Measurements from ENCODE around the gene CBX6.
"Not testable (repeated sequence)": the region's sequence is repeated elsewhere in the genome, so short reads cannot be mapped to it uniquely, and the experiment has no call there.

Gene CBX6

DNA sequence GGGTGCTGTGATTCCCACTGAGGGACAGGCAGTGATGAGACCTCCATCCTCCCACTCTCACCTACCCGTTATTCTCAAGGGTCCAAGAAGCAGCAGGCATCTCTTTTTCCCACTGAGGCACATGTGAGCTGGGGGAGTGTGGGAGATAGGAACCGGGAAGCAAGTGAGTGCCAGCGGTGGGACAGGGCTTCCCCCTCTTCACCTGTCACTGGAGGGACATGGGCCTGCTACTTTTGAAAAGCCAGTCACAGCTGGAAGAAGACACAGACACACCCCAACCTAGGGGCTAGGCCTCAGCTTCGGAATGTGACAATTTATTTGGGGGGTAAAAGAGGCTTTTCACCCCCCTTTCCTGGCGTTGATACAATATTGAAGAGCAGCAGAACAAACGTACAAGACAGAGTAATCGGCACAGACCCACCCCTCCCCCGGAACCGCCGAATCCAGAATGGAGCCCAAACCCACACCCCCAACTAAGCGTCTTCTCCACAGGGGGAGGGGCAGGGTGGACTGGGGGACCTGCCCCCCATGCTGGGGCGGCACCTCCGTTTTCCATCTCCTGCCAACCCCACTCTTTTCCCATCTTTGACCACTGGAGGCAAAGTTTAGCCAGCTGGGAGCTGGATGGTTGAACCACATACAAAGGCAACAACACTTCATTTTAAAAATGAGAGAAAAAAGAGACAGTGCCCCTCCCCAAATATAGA lies 10.7 kb downstream of the CBX6 start:
- no peak for DNase-seq

DNA sequence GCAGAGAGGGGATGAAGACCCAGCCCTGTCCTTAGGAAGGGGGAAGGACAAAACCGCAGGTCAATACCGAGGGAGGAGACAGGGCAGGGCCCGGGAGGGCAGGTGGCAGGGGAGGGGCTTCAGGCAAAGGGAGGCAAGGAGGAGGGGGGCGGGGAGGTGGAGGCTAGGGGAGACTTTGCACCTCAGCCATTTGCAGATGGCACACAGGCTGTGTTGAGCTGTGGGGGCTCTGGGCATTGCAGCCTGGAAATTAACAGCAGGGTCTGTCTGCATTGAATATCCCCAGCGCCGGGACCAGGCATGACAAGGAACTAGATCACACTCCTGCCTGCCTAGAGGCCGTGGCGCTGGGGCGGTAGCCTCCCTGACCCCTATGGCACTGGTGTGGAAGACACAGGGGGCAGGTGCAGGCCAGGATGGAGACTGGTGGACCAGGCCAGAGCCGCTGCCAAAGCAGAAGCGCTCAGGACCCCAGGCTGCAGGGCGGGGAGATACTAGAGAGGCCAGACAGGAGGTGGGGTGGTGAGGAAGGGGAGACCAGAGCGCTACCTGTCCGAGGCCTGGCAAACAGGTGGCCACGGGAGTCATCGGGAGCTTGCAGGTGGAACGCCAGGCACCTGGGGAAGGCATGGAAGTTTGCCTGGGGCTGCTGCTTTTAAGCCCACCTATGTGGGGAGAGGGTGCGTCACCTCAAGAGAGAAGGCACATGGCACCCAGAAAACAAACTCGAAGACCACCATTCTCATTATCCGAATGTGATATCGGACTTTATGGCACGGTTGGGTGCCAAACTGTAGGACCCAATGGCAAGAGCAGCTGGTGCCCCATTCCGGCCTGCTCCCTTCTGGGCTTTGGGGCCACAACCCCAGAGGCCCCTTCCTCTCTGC lies 11.5 kb downstream of the CBX6 start:
- DNase-seq: no peak

GRCh38 chr22:38859581-38860282 lies 12.3 kb downstream of the CBX6 start:
- DNase-seq: no peak

GRCh38 chr22:38858492-38858891 lies 13.5 kb downstream of the CBX6 start:
- DNase-seq: no peak

- not testable (repeated sequence) for DNase-seq
Observed at GRCh38 chr22:38854476-38854875, 17.5 kb downstream of the CBX6 start.

- DNase-seq: not testable (repeated sequence)
Observed at GRCh38 chr22:38853883-38854282, 18.1 kb downstream of the CBX6 start.

- DNase-seq: no peak
Observed at GRCh38 chr22:38853196-38853651, 18.8 kb downstream of the CBX6 start.

DNA sequence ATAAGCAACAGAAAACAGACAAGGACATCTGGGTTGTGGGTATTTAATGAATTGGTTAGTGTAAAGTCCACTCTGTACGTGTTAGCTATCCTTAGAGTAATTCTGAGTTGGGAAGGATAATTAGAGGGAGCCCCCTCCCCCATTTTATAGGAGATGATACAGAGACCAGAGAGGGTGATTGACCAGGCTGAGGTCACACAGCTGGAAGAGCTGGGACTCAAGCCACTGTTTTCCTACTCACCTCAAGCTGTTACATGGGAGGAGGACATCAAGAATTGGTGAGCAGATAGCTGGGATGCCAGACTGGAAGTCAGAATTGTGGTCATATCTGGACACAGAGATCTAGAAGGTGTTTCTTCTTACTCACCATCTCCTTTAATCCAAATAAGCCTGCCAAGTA lies 19.5 kb downstream of the CBX6 start:
- no peak for DNase-seq

DNA sequence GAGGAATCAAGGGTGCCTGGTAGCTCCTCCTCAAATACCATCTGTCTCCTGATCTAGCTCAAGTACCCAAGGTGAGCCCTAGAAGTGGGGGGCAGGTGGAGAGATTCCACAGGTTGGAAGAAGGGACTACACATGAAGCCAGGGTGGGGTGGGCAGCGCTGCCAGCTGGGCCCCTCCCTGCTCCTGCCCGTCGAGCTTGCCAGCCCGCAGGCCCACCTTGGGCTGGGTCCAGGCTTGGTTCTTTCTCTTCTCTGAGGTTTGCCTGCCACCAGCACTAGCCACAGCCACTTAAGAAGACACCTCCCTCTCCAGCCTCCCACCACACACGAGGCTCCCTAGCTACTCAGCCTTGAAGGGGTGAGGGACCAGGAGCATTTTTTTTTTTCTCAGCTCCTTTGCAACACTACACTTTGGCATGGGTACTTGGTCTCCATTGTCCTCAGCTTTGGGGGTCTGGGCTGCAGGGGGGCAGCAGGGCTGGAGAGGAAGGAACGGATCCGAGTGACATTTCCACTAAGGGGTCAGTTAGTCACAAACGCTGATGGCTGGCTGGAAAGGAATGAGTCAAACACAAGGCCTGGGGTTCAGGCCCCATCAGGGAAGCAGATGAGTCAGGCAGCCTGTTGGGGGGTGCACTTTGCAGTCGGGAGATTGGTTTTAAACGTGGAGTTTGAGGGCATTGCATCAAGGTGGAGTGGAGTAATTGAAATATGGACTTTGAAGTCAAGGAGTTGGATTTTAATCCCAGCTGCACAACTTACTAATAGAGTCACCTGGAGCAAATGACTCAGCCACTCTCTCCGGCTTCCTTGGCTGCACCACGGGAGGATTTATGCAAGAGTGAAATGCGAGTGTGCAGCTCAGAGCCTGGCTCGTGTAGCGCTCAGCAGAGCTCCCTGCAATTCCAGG lies 20.8 kb downstream of the CBX6 start:
- no peak for DNase-seq

- no peak for DNase-seq
Observed at GRCh38 chr22:38850399-38850798, 21.6 kb downstream of the CBX6 start.

DNA sequence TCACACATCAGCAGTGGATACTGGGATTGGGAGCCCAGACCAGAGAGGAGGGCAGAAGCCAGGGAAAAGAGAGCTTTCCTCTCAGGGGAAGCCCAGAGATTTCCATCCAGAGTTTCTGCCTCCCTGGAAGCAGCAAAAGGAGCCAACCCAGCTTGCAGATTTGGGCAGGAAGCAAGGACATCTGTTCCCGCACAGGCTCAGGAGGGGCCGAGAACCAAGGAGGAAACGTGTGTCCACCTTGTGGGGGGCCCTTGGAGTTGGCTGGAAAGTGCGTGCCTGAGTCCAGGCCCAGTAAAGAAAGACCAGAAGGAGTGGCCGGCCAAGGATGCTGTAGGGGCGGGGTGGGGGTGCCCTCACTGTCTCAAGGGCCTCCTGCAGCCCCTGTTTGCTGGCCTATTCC lies 22.2 kb downstream of the CBX6 start:
- DNase-seq: no peak

DNA sequence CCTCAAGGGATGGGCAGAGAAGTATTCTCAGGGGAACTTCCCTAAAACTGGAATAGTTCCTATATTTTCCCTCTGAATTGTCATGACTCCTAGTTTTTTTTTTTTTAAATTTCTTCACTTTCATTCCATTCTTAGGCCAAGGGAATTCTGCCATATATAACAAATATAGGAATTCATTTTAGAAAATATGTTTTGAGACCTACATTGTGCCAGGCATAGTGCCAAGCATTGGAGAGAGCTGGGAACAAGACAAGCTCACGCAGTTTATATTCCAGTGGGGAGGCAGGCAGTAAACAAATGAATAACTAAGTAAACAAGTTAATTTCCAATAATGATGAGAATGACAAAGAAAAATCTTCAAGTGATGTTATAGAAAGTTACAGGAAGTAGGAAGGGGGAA lies 25.6 kb downstream of the CBX6 start:
- no peak for DNase-seq

GRCh38 chr22:38845004-38845740 lies 26.8 kb downstream of the CBX6 start:
- no peak for DNase-seq

DNA sequence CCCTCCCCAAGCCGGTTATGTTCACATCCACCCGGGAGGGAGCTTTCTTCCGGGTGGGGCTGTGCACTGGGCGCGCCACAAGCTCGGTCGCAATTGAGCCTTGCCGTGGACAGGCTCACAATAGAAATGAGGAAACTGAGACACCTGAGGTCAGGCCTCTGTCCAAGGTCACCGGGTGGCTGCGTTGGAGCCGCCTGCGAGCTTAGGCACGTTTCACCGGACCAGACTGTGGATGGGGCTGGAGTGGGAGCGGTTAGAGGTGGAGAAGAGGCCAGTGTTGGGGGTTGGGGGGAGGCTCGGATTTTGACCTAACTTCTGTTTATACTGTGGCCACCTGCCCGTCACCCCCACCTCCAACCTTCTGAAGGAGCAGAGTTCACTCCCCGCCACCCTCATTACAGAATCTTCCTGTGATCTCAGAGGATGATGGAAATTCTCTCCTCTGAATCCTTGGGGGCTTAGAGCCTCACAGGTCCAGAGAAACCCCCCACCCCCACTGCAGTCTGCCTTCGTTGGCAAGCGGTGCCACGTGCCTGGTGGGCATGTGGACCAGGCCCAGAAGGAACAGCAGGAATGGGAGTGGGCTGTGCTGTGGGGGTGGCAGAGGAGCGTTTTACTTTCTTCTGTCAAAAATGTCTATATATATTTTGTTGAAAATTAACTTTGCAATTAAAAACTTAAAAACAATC lies 27.6 kb downstream of the CBX6 start:
- DNase-seq: no peak

DNA sequence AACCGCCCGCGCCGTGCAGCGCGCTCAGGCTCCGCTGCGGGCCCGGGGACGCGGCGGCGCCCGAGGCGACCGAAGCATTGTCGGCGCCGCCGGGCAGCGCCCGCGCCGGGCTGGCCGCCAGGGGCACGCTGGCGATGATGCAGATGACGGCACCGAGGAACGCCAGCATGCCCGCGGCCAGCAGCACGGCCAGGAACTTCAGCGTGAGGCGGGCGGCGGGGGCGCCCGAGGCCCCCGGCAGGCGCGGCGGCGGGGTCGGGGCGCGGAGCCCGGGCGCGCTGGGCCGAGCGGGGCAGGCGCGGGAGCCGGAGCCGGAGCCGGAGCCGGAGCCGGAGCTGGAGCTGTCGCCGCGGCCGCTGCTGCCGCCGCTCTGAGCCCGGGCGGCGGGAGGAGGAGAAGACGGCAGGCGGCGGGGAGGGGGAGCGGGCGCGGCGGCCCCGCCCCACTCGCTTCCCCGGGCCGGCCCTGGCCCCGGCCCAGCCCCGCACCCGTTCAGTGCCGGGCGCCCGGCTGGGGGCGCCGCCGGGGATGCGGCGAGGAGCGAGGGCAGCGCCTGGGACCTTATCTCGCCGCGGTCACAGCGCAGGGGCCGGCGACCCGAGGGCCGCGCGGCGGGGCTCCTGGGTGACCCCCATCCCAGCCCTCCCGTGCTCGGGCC lies 28.2 kb downstream of the CBX6 start, which contains the start of gene NPTXR:
Gene NPTXR (minus strand): TSS at position 372 of the 658 bp plus-strand sequence.
- DNase-seq: peak in 4 of 5 experiments; percentile 13 to 30 (median 18)

- DNase-seq: peak; percentile 18 to 81 (median 34)
Observed at GRCh38 chr22:38843201-38843656, 28.8 kb downstream of the CBX6 start.

GRCh38 chr22:38842512-38843200 lies 29.4 kb downstream of the CBX6 start:
- DNase-seq: no peak

DNA sequence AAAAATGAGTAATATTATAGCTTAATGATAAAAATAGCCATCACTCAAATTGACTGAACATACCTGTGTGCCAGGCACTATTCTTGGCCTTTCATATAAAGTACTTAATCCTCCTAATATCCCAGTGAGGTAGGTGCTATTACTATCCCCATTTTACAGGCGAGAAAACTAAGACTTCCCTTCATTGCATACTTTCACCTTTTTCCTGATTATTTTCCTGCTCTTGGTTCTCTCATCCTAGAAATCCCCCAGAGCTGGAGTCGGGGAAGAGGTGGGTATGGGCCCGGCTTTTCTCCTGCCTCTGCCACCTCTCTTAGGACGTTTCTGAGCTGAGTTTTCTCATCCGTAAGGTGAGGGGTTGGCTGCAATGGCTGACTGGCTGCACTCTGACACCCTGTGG lies 30.4 kb downstream of the CBX6 start:
- DNase-seq: no peak

GRCh38 chr22:38841211-38841610 lies 30.8 kb downstream of the CBX6 start:
- no peak for DNase-seq

Measured in T-helper 2 cell (primary cell).